Fibroblast of mammary gland (primary cell): ENCODE data around the gene MAP3K5.

Source experiments
- DNase-seq: peaks from one replicate; pipeline ENCODE4 v3.0.0-alpha.2; 2010; ENCODE audit warnings: low read depth
- H3K4me3 ChIP-seq: 2 replicates; pipeline ENCODE4 v1.5.1; 2011; ENCODE audit warnings: low read depth, mild to moderate bottlenecking, low read length, moderate library complexity; ENCODE audit not compliant: control insufficient read depth
- CTCF ChIP-seq: conservative IDR thresholded peaks from 2 replicates; pipeline ENCODE4 v1.5.1; 2011; ENCODE audit warnings: low read depth, low read length, inconsistent platforms; ENCODE audit not compliant: control insufficient read depth, insufficient read depth

Gene MAP3K5

GRCh38 chr6:136677822-136678221 lies 114.5 kb downstream of the MAP3K5 start:
- no peak for TF ChIP-seq CTCF
- H3K4me3 ChIP-seq, result no peak overlapping the region
- DNase-seq, result no peak

DNA sequence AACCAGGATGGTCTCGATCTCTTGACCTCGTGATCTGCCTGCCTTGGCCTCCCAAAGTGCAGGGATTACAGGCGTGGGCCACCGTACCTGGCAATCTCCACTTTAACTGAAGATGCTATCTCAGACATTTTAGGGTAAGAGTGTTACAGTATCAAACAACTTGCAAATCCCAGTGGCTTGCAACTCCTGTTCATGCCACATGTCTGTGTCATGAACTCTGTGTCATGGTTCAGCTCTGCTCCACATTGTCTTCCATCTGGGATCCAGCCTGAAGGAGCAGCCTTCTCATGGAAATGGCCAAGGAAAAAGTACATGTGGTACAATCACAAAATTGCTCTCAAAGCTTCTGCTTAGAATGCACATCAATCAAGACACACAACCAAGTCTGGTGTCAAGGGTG lies 114.9 kb downstream of the MAP3K5 start:
- no peak overlapping the region for H3K4me3 ChIP-seq
- TF ChIP-seq CTCF, result no peak
- DNase-seq, result peak; percentile 13

DNA sequence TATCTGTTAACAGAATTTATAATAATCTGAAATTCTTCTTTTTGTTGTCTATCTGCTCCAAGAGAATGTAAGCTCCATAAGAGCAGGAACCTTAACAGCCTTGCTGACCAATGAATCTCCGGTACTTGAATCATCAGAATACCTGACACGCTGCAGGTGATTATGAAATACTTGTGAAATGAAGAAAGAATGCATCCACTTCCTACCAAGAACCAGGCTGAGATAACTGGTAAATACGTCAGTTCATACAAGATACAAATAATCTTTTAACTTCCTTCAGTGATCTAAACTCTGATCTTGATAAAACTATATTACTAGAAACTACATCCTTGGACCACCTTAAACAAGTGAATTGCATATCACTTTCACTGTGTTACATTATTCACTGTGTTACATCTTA lies 116.2 kb downstream of the MAP3K5 start:
- no peak for TF ChIP-seq CTCF
- no peak for DNase-seq
- H3K4me3 ChIP-seq, result no peak overlapping the region

DNA sequence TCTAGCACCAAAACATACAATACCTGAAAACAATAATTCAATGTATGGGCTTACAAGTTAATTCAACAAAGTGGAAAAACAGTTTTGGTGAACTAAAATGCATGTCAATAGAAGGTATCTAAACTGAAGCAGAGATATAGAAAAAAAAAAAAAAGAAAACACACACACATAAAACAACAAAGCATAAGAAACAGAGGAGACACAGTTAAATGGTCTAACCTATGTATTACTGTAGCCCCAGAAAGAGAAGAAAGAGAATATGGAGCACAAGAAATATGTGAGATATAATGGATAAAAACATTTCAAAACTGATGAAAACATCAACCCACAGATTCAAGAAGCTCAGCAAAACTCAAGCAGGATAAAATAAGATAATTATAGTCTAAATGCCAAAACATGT lies 118.7 kb downstream of the MAP3K5 start:
- no peak for TF ChIP-seq CTCF
- H3K4me3 ChIP-seq, result no peak overlapping the region
- no peak for DNase-seq

DNA sequence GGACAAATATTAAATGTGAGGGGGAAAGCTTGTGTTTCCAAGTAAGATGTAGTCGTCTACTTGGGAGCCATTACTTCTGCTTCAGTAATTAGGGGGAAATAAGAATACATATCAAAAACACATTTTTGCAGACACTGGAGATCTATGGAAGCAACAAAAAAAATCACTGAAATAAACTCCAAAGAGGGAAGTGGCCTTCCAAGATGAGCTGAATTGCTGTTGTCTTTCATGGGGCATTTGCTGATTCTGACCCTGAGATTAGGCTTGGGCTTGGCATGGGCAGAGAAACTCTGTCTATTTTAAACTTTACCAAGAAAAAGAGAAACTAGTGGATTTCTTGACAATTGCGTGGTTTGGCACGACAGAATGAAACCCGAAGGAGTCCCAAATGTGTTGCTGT lies 120.1 kb downstream of the MAP3K5 start:
- TF ChIP-seq CTCF, result no peak
- H3K4me3 ChIP-seq, result no peak overlapping the region
- DNase-seq, result no peak

GRCh38 chr6:136669299-136669699 lies 123.0 kb downstream of the MAP3K5 start:
- peak; percentile 97 for DNase-seq
- no peak for TF ChIP-seq CTCF
- no peak overlapping the region for H3K4me3 ChIP-seq

GRCh38 chr6:136668571-136668970 lies 123.7 kb downstream of the MAP3K5 start:
- TF ChIP-seq CTCF, result no peak
- H3K4me3 ChIP-seq, result no peak overlapping the region

More at GRCh38 chr6:136668571-136668970, 123.7 kb downstream of the MAP3K5 start:
- DNase-seq, result no peak
